DOHH2 (cell line): ENCODE measurements around the gene BCAS1.
"Not testable (repeated sequence)": the region's sequence is repeated elsewhere in the genome, so short reads cannot be mapped to it uniquely, and the experiment has no call there.

Experiments
- H3F3A ChIP-seq: fragments of 200-600 bp; sonication (generic), shearing (Covaris generic); 2 replicates; pipeline ENCODE4 v1.6.0; 2016; ENCODE audit warnings: antibody characterized with exemption, mild to moderate bottlenecking; ENCODE audit not compliant: control insufficient read depth, insufficient read depth
- H3K27ac ChIP-seq: fragments of 200-600 bp; sonication (generic); 2 replicates; pipeline ENCODE4 v1.5.1; 2014; ENCODE audit warnings: low read depth, mild to moderate bottlenecking, low read length, moderate library complexity
- H3K27me3 ChIP-seq: fragments of 200-600 bp; sonication (generic); 2 replicates; pipeline ENCODE4 v1.6.1; 2014; ENCODE audit warnings: mild to moderate bottlenecking, low read length, mixed read lengths; ENCODE audit not compliant: control insufficient read depth
- H3K36me3 ChIP-seq: fragments of 200-600 bp; sonication (generic); 2 replicates; pipeline ENCODE4 v1.6.1; 2014; ENCODE audit warnings: mild to moderate bottlenecking, low read length, moderate library complexity, mixed read lengths; ENCODE audit not compliant: control insufficient read depth
- H3K4me1 ChIP-seq: fragments of 200-600 bp; sonication (generic); 2 replicates; pipeline ENCODE4 v1.6.1; 2014; ENCODE audit warnings: mild to moderate bottlenecking, low read length, mixed read lengths; ENCODE audit not compliant: control insufficient read depth
- H3K4me2 ChIP-seq: fragments of 200-600 bp; sonication (generic); 2 replicates; pipeline ENCODE4 v1.6.0; 2014; ENCODE audit warnings: mild to moderate bottlenecking, low read length, moderate library complexity
- H3K4me3 ChIP-seq: fragments of 200-600 bp; sonication (generic); 2 replicates; pipeline ENCODE4 v1.5.1; 2014; ENCODE audit warnings: mild to moderate bottlenecking, low read length, mixed read lengths
- H3K79me2 ChIP-seq: fragments of 200-600 bp; sonication (generic); 2 replicates; pipeline ENCODE4 v1.6.1; 2014; ENCODE audit warnings: mild to moderate bottlenecking, low read length, mixed read lengths; ENCODE audit not compliant: control insufficient read depth
- H3K9me2 ChIP-seq: fragments of 200-600 bp; sonication (generic); replicated peaks from 2 replicates; pipeline ENCODE4 v1.6.1; 2014; ENCODE audit warnings: mild to moderate bottlenecking, low read length, mixed read lengths; ENCODE audit not compliant: control insufficient read depth
- H3K9me3 ChIP-seq: fragments of 200-600 bp; sonication (generic); 2 replicates; pipeline ENCODE4 v1.6.1; 2014; ENCODE audit warnings: antibody characterized with exemption, low read length, mixed read lengths; ENCODE audit not compliant: control insufficient read depth, insufficient read depth
- H4K20me1 ChIP-seq: fragments of 200-600 bp; sonication (generic); 2 replicates; pipeline ENCODE4 v1.6.0; 2014; ENCODE audit warnings: low read depth, mild to moderate bottlenecking, antibody characterized with exemption, low read length, moderate library complexity; ENCODE audit not compliant: control insufficient read depth, insufficient read depth
- EZH2phosphoT487 ChIP-seq: fragments of 200-600 bp; sonication (generic); IDR thresholded peaks from 2 replicates; pipeline ENCODE4 v1.6.1; 2017; ENCODE audit warnings: borderline replicate concordance, mild to moderate bottlenecking, antibody characterized with exemption, low read length, moderate library complexity, mixed read lengths
- TF ChIP-seq, protein P1 (sequence below): fragments of 200-600 bp; sonication (generic); IDR thresholded peaks from one replicate; pipeline ENCODE4 v1.5.1; 2014; ENCODE audit warnings: antibody characterized with exemption, mild to moderate bottlenecking, low read depth, low read length; ENCODE audit not compliant: poor library complexity, severe bottlenecking

The BCAS1 gene

DNA sequence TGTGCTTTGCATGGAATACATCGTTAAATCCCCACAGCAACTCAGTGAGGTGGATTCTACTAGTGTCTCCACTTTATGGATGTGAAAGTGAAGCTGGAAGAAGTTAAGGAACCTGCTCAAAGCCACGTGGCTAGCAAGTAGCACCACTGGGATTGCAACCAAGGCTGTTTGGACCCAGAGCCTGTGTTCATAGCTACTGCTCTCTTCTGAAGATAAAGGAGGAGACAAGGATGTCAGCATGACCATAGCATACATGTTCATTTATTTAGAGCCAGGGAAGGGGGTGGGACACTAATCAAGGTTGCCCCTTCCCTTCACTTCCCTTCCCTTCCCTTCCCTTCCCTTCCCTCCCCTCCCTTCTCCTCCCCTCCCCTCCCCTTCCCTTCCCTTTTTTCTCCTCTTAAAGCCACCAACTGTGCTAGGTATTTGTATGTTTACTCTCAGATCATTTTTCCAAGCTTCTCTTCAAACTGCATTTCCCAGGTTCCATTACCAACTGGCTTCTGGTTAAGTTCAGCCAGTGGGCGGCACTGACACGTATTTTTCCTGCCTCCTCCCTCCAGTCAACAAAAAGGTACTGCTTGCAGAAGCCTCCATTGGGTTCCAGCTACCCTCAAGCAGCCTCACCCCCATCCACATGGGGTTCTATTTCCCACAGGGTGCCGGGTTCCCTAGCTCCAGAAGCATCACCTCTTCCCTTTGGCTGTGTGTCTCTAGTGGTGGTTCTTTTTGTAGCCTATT is 134.9 kb downstream of the BCAS1 start:
- peaks cover 94% of the 10 kb centered on the region for H3K4me1 ChIP-seq
- H3K27ac ChIP-seq: peak overlapping the region; percentile 99
- no peaks in the 10 kb centered on the region for H3K9me3 ChIP-seq
- no peaks in the 10 kb centered on the region for H3K9me2 ChIP-seq
- H3K4me2 ChIP-seq: peak overlapping the region; percentile 91
- no peaks in the 10 kb centered on the region for H4K20me1 ChIP-seq
- H3K27me3 ChIP-seq: no peaks in the 10 kb centered on the region
- H3K4me3 ChIP-seq: peak overlapping the region; percentile 72
- H3K36me3 ChIP-seq: no peaks in the 10 kb centered on the region
- peaks cover 41% of the 10 kb centered on the region for H3F3A ChIP-seq
- TF ChIP-seq EZH2phosphoT487: no peak
- TF ChIP-seq, protein P1, sequence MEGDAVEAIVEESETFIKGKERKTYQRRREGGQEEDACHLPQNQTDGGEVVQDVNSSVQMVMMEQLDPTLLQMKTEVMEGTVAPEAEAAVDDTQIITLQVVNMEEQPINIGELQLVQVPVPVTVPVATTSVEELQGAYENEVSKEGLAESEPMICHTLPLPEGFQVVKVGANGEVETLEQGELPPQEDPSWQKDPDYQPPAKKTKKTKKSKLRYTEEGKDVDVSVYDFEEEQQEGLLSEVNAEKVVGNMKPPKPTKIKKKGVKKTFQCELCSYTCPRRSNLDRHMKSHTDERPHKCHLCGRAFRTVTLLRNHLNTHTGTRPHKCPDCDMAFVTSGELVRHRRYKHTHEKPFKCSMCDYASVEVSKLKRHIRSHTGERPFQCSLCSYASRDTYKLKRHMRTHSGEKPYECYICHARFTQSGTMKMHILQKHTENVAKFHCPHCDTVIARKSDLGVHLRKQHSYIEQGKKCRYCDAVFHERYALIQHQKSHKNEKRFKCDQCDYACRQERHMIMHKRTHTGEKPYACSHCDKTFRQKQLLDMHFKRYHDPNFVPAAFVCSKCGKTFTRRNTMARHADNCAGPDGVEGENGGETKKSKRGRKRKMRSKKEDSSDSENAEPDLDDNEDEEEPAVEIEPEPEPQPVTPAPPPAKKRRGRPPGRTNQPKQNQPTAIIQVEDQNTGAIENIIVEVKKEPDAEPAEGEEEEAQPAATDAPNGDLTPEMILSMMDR: no peak
- no peaks in the 10 kb centered on the region for H3K79me2 ChIP-seq

DNA sequence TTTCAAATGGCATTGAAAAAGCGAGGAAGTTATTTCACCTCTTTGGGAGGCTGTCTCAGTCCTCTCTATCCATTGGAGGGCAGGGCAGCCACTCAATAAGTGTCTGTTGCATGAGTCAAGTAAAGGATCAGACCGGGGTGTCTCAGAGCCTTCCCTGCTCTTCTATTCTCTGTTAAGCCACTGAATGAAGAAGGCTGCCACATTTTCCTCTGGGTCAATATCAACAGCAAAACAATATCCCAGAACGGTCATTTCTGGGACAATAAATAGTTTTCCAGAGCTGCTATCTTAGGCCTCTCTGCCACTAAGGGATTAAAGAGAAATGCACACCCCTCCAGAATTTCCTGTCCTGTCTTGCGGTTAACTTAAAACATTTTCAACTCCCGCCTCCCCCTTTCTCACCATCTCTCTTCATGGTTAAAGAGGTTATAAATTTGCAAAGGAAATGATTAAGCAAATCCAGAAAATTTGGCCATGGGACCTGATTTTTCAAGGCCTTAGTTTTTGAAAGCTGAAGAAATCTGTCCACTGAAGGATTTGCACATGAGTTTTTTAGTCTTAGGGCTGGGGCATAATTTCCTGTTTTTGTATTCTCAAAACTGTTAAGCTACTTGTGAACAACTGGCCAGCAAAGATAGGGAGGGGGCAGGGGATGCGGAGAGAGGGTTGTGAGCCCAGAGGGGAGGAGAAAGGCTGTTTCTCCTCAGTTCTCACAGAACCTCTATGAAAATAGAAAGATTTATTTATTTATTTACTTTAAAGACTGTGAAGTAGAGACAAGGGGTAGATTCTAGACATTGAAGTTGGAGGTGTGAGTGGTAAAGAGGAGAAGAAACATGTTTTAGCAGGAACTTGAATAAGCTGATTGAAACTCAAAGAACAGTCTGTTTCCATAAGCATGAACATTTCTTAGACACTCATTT is 135.7 kb downstream of the BCAS1 start:
- peaks cover 48% of the 10 kb centered on the region for H3F3A ChIP-seq
- no peaks in the 10 kb centered on the region for H3K9me3 ChIP-seq
- TF ChIP-seq, protein P1: no peak
- no peak for TF ChIP-seq EZH2phosphoT487
- H3K4me1 ChIP-seq: peaks cover 94% of the 10 kb centered on the region
- no peaks in the 10 kb centered on the region for H3K79me2 ChIP-seq
- peak overlapping the region; percentile 72 for H3K4me3 ChIP-seq
- no peaks in the 10 kb centered on the region for H3K27me3 ChIP-seq
- H3K4me2 ChIP-seq: peak overlapping the region; percentile 91
- H4K20me1 ChIP-seq: no peaks in the 10 kb centered on the region
- H3K9me2 ChIP-seq: no peaks in the 10 kb centered on the region
- H3K36me3 ChIP-seq: no peaks in the 10 kb centered on the region
- H3K27ac ChIP-seq: peak overlapping the region; percentile 99

DNA sequence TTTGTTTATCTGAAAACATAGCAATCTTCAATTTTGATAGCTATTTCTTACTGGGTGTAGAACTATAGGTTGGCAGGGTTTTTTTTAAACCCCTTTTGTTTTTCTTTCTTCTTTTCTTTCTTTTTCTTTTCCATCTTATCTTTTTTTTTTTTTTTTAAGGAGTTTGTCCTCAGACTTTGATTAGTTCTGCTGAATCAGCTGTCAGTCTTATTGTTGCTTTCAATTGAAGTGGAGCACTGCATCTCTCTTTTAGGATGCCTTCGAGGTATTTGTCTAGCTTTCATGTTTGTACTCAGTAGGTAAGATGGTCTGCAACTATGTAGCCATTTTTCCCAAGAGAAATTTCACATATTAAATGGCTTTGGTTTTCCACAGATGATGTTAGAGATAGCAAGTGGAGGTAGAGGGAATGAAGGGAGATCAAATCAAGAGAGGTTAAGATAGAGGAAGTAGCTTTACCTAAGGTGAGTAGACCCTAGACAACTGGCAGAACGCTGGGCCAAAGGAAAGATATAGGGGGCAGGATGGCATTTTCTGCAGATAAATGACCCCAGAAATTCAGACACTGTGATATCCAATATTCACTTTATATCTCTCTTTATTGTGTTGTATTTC is 137.1 kb downstream of the BCAS1 start:
- no peaks in the 10 kb centered on the region for H3K27me3 ChIP-seq
- H3K9me2 ChIP-seq: no peaks in the 10 kb centered on the region
- H3K27ac ChIP-seq: peak overlapping the region; percentile 99
- peaks cover 90% of the 10 kb centered on the region for H3K4me1 ChIP-seq
- H3K79me2 ChIP-seq: no peaks in the 10 kb centered on the region
- TF ChIP-seq, protein P1: no peak
- no peak for TF ChIP-seq EZH2phosphoT487
- H3K4me2 ChIP-seq: peak overlapping the region; percentile 91
- no peaks in the 10 kb centered on the region for H4K20me1 ChIP-seq
- peak overlapping the region; percentile 72 for H3K4me3 ChIP-seq
- no peaks in the 10 kb centered on the region for H3K9me3 ChIP-seq
- no peaks in the 10 kb centered on the region for H3K36me3 ChIP-seq
- peaks cover 50% of the 10 kb centered on the region for H3F3A ChIP-seq

- not testable (repeated sequence) for H3K79me2 ChIP-seq, H3K9me3 ChIP-seq, H4K20me1 ChIP-seq, H3K9me2 ChIP-seq, H3K27me3 ChIP-seq, H3K36me3 ChIP-seq
- H3K27ac ChIP-seq: peak overlapping the region; percentile 99
- peak overlapping the region; percentile 91 for H3K4me2 ChIP-seq
- peaks cover 50% of the 10 kb centered on the region for H3F3A ChIP-seq
- H3K4me1 ChIP-seq: peaks cover 89% of the 10 kb centered on the region
- H3K4me3 ChIP-seq: 0 out of 2 replicates have a peak overlapping the region, but pooled peaks have one; percentile 72
These were observed 137.7 kb downstream of the BCAS1 start for GRCh38 chr20:53932655-53933192.
